ENCODE data around the gene ALPL. TPM values are rescaled to one million over a fixed set of nuclear protein-coding genes. Genes with fewer than 3 reads are reported as not detected.

Gene ALPL
- total and polyA plus RNA-seq, 9 donors: 1.2 to 9.2 (median 3.8) TPM

DNA sequence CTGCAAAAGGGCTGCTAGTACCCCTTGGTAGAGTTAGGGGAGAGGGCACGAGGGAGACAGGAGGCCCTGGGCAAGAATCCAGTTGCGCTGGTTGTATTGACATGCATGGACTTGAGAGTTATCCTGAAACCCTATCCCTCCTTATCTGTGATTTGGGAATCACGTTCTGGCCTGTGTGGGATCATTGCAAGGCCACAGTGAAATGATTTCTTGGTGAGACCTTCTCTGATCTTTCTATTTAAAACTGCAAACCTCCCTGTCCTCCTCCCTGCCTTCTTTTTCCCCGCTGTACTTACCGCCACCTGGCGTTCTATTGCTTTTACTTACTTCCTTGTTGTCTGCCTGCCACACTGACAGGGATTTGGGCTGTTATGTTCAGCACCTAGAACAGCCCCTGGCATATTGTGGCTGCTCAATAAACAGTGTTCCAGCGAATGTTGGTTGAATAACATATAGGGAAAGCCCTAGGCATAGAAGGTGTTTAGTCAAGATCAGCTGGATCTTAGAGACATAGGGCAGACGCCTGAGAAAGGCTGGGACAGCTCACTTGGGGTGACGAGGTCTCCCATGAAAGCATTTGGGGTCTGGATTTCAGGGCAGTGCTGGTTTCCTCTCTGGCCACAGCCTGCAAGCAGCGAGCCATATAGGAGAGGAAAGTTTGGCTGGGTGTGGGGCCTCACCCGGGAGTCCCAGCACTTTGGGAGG is 25.6 kb downstream of the ALPL start:
- TF ChIP-seq POLR2A (IDR thresholded peaks at IDR 0.05) (no peak), CTCF (IDR thresholded peaks at IDR 0.05) (peak in 1 of 3 donors; percentile 34)
- intact Hi-C loops (cut with DNase I): no loop called here
- peak in 3 of 5 donors; percentile 28 to 37 (median 31) for DNase-seq
- no peaks in the 10 kb centered on the region for H3K9me3 ChIP-seq
- no peak overlapping the region for H3K27ac ChIP-seq
- no peak overlapping the region for H3K4me3 ChIP-seq
- WGBS, 3 donors: 46 to 62% (median 52%) methylated on average over 11 of the region's 11 CpGs
- no peaks in the 10 kb centered on the region for H3K36me3 ChIP-seq
- H3K27me3 ChIP-seq: no peaks in the 10 kb centered on the region
- peaks cover 11% of the 10 kb centered on the region for H3K4me1 ChIP-seq (ENCODE audit: insufficient read depth)

GRCh38 chr1:21536218-21536617 is 27.0 kb downstream of the ALPL start:
- no peak overlapping the region for H3K27ac ChIP-seq
- no peaks in the 10 kb centered on the region for H3K27me3 ChIP-seq
- no peaks in the 10 kb centered on the region for H3K36me3 ChIP-seq
- peak in 1 of 5 donors; percentile 27 for DNase-seq
- TF ChIP-seq CTCF (IDR thresholded peaks at IDR 0.05): no peak
- no peak for TF ChIP-seq POLR2A (IDR thresholded peaks at IDR 0.05)
- no peak for TF ChIP-seq EP300 (IDR thresholded peaks at IDR 0.05)
- H3K9me3 ChIP-seq: no peaks in the 10 kb centered on the region
- H3K4me3 ChIP-seq: no peak overlapping the region
- H3K4me1 ChIP-seq (ENCODE audit: insufficient read depth): peaks cover 13% of the 10 kb centered on the region
- WGBS, 3 donors: 6 to 17% (median 9%) methylated on average over 2 of the region's 2 CpGs
- intact Hi-C loops (cut with DNase I): no loop called here

DNA sequence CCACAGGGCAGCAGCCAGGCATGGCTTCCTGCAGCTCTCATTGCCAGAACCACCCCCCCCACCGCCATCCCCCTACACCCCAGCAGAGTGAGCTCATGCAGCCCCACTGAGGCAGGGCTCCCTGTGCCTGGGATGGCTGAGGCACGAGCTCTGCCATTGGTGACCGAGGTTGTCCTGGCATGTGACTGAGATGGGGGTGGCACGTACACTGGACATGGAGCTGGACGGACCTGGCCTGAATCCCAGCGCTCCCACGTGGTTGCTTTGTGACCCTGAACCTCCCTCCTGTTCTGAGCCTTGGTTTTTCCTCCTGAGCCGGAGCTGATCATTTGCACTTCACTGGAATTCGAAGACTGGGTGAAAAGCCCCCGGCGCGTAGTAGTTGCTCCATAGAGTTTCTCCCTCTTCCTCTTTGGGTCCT is 28.3 kb downstream of the ALPL start:
- WGBS, 3 donors: 4 to 10% (median 6%) methylated on average over 12 of the region's 12 CpGs
- Histone ChIP-seq H3K4me1 (ENCODE audit: insufficient read depth) (peaks cover 13% of the 10 kb centered on the region), H3K36me3 (no peaks in the 10 kb centered on the region), H3K9me3 (no peaks in the 10 kb centered on the region), H3K4me3 (no peak overlapping the region), H3K27me3 (no peaks in the 10 kb centered on the region), H3K27ac (peak overlapping the region in 1 of 2 donors; percentile 58)
- TF ChIP-seq POLR2A (IDR thresholded peaks at IDR 0.05): no peak
- TF ChIP-seq EP300 (IDR thresholded peaks at IDR 0.05): no peak
- no peak for TF ChIP-seq CTCF (IDR thresholded peaks at IDR 0.05)
- peak; percentile 54 to 83 (median 71) for DNase-seq
- intact Hi-C loops (cut with DNase I): no loop called here

DNA sequence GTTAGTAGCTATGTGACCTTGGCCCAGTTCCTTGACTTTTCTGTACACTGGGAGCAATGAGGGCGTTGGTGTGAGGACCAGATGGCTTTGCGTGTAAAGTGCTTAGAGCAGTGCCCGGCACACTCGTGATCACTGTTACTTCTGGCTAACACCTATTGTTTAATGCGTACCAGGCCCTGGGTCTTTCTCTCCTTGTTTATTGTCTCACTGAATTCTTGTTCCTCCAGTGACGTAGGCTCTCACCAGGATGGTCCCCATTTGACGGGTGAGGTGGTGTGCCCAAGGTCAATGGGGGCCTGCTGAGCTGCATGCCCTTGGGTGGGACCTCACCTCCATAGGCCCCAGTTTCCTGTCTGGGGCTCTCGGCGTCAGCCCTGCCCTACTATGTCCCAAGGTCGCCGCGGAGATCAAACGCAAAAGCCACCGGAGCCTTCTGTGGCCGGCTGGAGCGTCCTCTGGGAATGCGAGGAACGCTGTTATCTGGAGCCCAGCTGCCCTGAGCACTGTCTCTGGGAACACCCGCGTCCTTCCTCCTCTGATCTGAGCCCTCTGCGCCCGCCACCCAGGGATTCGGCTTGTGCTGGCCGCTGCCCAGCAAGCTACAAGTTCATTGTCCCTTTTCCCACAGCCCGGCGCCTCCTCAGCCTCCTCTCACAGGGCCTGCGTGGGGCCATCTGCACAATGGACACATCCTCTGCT is 28.9 kb downstream of the ALPL start:
- no peak overlapping the region for H3K4me3 ChIP-seq
- no peaks in the 10 kb centered on the region for H3K9me3 ChIP-seq
- no peaks in the 10 kb centered on the region for H3K36me3 ChIP-seq
- peak overlapping the region in 1 of 2 donors; percentile 58 for H3K27ac ChIP-seq
- no peaks in the 10 kb centered on the region for H3K27me3 ChIP-seq
- 6 to 38% (median 7%) methylated on average over 27 of the region's 27 CpGs for WGBS, 3 donors
- TF ChIP-seq EP300 (IDR thresholded peaks at IDR 0.05) (no peak), CTCF (IDR thresholded peaks at IDR 0.05) (no peak), POLR2A (IDR thresholded peaks at IDR 0.05) (no peak)
- peaks cover 13% of the 10 kb centered on the region for H3K4me1 ChIP-seq (ENCODE audit: insufficient read depth)
- DNase-seq: peak; percentile 38 to 75 (median 54)
- intact Hi-C loops (cut with DNase I): no loop called here

Measured in ovary (tissue), 9 donors.